GM18526 (cell line): Measurements from ENCODE around the gene COL15A1.

ENCODE experiments used
- POLR2A ChIP-seq: IDR thresholded peaks from 3 replicates; pipeline ENCODE4 v1.6.1; 2011; ENCODE audit not compliant: insufficient read length; ENCODE audit errors: extremely low read depth

The COL15A1 gene

GRCh38 chr9:99112750-99113413, 169.2 kb downstream of the COL15A1 start:
- no peak for TF ChIP-seq POLR2A

GRCh38 chr9:99113414-99114048, 169.8 kb downstream of the COL15A1 start:
- no peak for TF ChIP-seq POLR2A

- TF ChIP-seq POLR2A: no peak
Measured at GRCh38 chr9:99114049-99114440, 170.3 kb downstream of the COL15A1 start.

GRCh38 chr9:99114846-99115500, 171.3 kb downstream of the COL15A1 start:
- TF ChIP-seq POLR2A: no peak

GRCh38 chr9:99116003-99116411, 172.3 kb downstream of the COL15A1 start:
- TF ChIP-seq POLR2A: no peak

- no peak for TF ChIP-seq POLR2A
Measured at GRCh38 chr9:99118782-99119466, 175.2 kb downstream of the COL15A1 start.

GRCh38 chr9:99119976-99120655, 176.4 kb downstream of the COL15A1 start:
- no peak for TF ChIP-seq POLR2A
